ENCODE results near the gene MS4A2.

The MS4A2 gene

DNA sequence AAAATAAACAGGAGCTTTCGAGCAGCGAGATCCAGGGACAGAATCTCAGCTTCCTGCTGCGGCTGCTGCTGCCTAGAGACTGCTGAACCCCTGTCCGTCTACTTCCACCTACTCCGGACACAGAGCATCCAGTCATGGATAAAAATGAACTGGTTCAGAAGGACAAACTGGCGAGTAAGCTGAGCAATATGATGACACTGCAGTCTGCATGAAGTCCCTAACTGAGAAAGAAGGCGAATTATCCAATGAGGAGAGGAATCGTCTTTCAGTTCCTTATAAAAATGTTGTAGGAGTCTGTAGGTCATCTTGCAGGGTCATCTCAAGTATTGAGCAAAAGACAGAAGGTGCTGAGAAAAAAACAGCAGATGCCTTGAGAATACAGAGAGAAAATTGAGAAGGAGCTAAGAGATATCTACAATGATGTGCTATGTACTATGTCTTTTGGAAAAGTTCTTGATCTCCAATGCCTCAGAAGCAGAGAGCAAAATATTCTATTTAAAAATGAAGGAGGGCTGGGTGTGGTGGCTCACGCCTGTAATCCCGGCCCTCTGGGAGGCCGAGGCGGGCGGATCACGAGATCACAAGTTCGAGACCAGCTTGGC lies 11.1 kb upstream of the MS4A2 start:
- 88 to 89% methylated on average over 14 to 15 of the region's 15 CpGs for WGBS, 2 experiments (ENCODE audit: insufficient coverage in 2 of 2)

GRCh38 chr11:60077981-60078380 lies 10.5 kb upstream of the MS4A2 start:
- H3K36me3 ChIP-seq (ENCODE audit: control insufficient read depth, insufficient read depth, low read length) = no peaks in the 10 kb centered on the region
- H3K27ac ChIP-seq (ENCODE audit: low read depth, low read length, severe bottlenecking) = no peak overlapping the region
- H3K4me3 ChIP-seq (ENCODE audit: extremely low read depth, insufficient read depth, low read length, poor library complexity, severe bottlenecking) = no peak overlapping the region
- peaks cover 3% of the 10 kb centered on the region for H3K9me3 ChIP-seq (ENCODE audit: control insufficient read depth, low read length)
- WGBS, 2 experiments (ENCODE audit: insufficient coverage in 2 of 2) = 80 to 100% methylated on average over 1 of the region's 1 CpG
- no peaks in the 10 kb centered on the region for H3K4me1 ChIP-seq (ENCODE audit: control insufficient read depth, insufficient read depth, low read length, poor library complexity, severe bottlenecking)

More for the DNA sequence above, 11.1 kb upstream of the MS4A2 start:
- Histone ChIP-seq H3K4me3 (ENCODE audit: extremely low read depth, insufficient read depth, low read length, poor library complexity, severe bottlenecking) (no peak overlapping the region), H3K36me3 (ENCODE audit: control insufficient read depth, insufficient read depth, low read length) (no peaks in the 10 kb centered on the region), H3K9me3 (ENCODE audit: control insufficient read depth, low read length) (peaks cover 3% of the 10 kb centered on the region), H3K4me1 (ENCODE audit: control insufficient read depth, insufficient read depth, low read length, poor library complexity, severe bottlenecking) (no peaks in the 10 kb centered on the region), H3K27ac (ENCODE audit: low read depth, low read length, severe bottlenecking) (no peak overlapping the region)

GRCh38 chr11:60078745-60079144 lies 9.7 kb upstream of the MS4A2 start:
- Histone ChIP-seq H3K27ac (ENCODE audit: low read depth, low read length, severe bottlenecking) (no peak overlapping the region), H3K4me1 (ENCODE audit: control insufficient read depth, insufficient read depth, low read length, poor library complexity, severe bottlenecking) (no peaks in the 10 kb centered on the region), H3K9me3 (ENCODE audit: control insufficient read depth, low read length) (peaks cover 3% of the 10 kb centered on the region), H3K4me3 (ENCODE audit: extremely low read depth, insufficient read depth, low read length, poor library complexity, severe bottlenecking) (no peak overlapping the region), H3K36me3 (ENCODE audit: control insufficient read depth, insufficient read depth, low read length) (no peaks in the 10 kb centered on the region)
- 60% methylated on average over 1 of the region's 4 CpGs; no CpG with 5 or more reads in 1 of the 2 experiments for WGBS, 2 experiments (ENCODE audit: insufficient coverage in 2 of 2)

DNA sequence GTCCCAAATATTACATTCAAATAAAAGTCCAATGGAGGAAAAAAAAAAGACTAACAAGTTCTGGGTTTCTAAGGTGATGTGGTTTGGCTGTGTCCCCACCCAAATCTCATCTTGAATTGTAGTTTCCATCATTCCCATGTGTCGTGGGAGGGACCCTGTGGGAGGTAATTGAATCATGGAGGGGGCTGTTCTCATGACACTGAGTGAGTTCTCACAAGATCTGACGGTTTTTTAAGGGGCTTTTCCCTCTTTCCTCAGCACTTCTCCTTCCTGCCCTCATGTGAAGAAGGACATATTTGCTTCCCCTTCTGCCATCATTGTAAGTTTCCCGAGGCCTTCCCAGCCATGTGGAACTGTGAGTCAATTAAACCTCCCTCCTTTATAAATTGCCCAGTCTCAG lies 7.9 kb upstream of the MS4A2 start:
- Histone ChIP-seq H3K4me1 (ENCODE audit: control insufficient read depth, insufficient read depth, low read length, poor library complexity, severe bottlenecking) (no peaks in the 10 kb centered on the region), H3K4me3 (ENCODE audit: extremely low read depth, insufficient read depth, low read length, poor library complexity, severe bottlenecking) (no peak overlapping the region), H3K9me3 (ENCODE audit: control insufficient read depth, low read length) (peaks cover 3% of the 10 kb centered on the region), H3K36me3 (ENCODE audit: control insufficient read depth, insufficient read depth, low read length) (no peaks in the 10 kb centered on the region), H3K27ac (ENCODE audit: low read depth, low read length, severe bottlenecking) (no peak overlapping the region)
- WGBS, 2 experiments (ENCODE audit: insufficient coverage in 2 of 2) = 40% methylated on average over 1 of the region's 3 CpGs; no CpG with 5 or more reads in 1 of the 2 experiments

GRCh38 chr11:60084631-60085273 lies 3.7 kb upstream of the MS4A2 start:
- H3K4me1 ChIP-seq (ENCODE audit: control insufficient read depth, insufficient read depth, low read length, poor library complexity, severe bottlenecking) = no peaks in the 10 kb centered on the region
- H3K9me3 ChIP-seq (ENCODE audit: control insufficient read depth, low read length) = peaks cover 3% of the 10 kb centered on the region
- 77 to 100% methylated on average over 1 to 2 of the region's 3 CpGs for WGBS, 2 experiments (ENCODE audit: insufficient coverage in 2 of 2)
- no peak overlapping the region for H3K4me3 ChIP-seq (ENCODE audit: extremely low read depth, insufficient read depth, low read length, poor library complexity, severe bottlenecking)
- no peak overlapping the region for H3K27ac ChIP-seq (ENCODE audit: low read depth, low read length, severe bottlenecking)
- no peaks in the 10 kb centered on the region for H3K36me3 ChIP-seq (ENCODE audit: control insufficient read depth, insufficient read depth, low read length)

GRCh38 chr11:60085909-60086308 lies 2.6 kb upstream of the MS4A2 start:
- 92% methylated on average over 1 of the region's 2 CpGs; no CpG with 5 or more reads in 1 of the 2 experiments for WGBS, 2 experiments (ENCODE audit: insufficient coverage in 2 of 2)
- H3K36me3 ChIP-seq (ENCODE audit: control insufficient read depth, insufficient read depth, low read length) = no peaks in the 10 kb centered on the region
- no peak overlapping the region for H3K27ac ChIP-seq (ENCODE audit: low read depth, low read length, severe bottlenecking)
- no peaks in the 10 kb centered on the region for H3K4me1 ChIP-seq (ENCODE audit: control insufficient read depth, insufficient read depth, low read length, poor library complexity, severe bottlenecking)
- no peak overlapping the region for H3K4me3 ChIP-seq (ENCODE audit: extremely low read depth, insufficient read depth, low read length, poor library complexity, severe bottlenecking)
- no peaks in the 10 kb centered on the region for H3K9me3 ChIP-seq (ENCODE audit: control insufficient read depth, low read length)

GRCh38 chr11:60087239-60087638 lies 1.2 kb upstream of the MS4A2 start:
- no peaks in the 10 kb centered on the region for H3K9me3 ChIP-seq (ENCODE audit: control insufficient read depth, low read length)
- H3K4me3 ChIP-seq (ENCODE audit: extremely low read depth, insufficient read depth, low read length, poor library complexity, severe bottlenecking) = no peak overlapping the region
- no peaks in the 10 kb centered on the region for H3K4me1 ChIP-seq (ENCODE audit: control insufficient read depth, insufficient read depth, low read length, poor library complexity, severe bottlenecking)
- WGBS, 2 experiments (ENCODE audit: insufficient coverage in 2 of 2) = 100% methylated on average over 1 of the region's 1 CpG; no CpG with 5 or more reads in 1 of the 2 experiments
- no peaks in the 10 kb centered on the region for H3K36me3 ChIP-seq (ENCODE audit: control insufficient read depth, insufficient read depth, low read length)
- no peak overlapping the region for H3K27ac ChIP-seq (ENCODE audit: low read depth, low read length, severe bottlenecking)

- H3K27ac ChIP-seq (ENCODE audit: low read depth, low read length, severe bottlenecking) = no peak overlapping the region
- WGBS, 2 experiments (ENCODE audit: insufficient coverage in 2 of 2) = 100% methylated on average over 2 of the region's 4 CpGs
- no peaks in the 10 kb centered on the region for H3K9me3 ChIP-seq (ENCODE audit: control insufficient read depth, low read length)
- H3K4me3 ChIP-seq (ENCODE audit: extremely low read depth, insufficient read depth, low read length, poor library complexity, severe bottlenecking) = no peak overlapping the region
- no peaks in the 10 kb centered on the region for H3K36me3 ChIP-seq (ENCODE audit: control insufficient read depth, insufficient read depth, low read length)
- H3K4me1 ChIP-seq (ENCODE audit: control insufficient read depth, insufficient read depth, low read length, poor library complexity, severe bottlenecking) = no peaks in the 10 kb centered on the region
Observed at GRCh38 chr11:60095477-60096120, 7.1 kb downstream of the MS4A2 start.

- WGBS, 2 experiments (ENCODE audit: insufficient coverage in 2 of 2) = 100% methylated on average over 1 of the region's 1 CpG
- no peak overlapping the region for H3K4me3 ChIP-seq (ENCODE audit: extremely low read depth, insufficient read depth, low read length, poor library complexity, severe bottlenecking)
- H3K9me3 ChIP-seq (ENCODE audit: control insufficient read depth, low read length) = no peaks in the 10 kb centered on the region
- H3K36me3 ChIP-seq (ENCODE audit: control insufficient read depth, insufficient read depth, low read length) = no peaks in the 10 kb centered on the region
- H3K4me1 ChIP-seq (ENCODE audit: control insufficient read depth, insufficient read depth, low read length, poor library complexity, severe bottlenecking) = no peaks in the 10 kb centered on the region
- H3K27ac ChIP-seq (ENCODE audit: low read depth, low read length, severe bottlenecking) = no peak overlapping the region
Observed at GRCh38 chr11:60097189-60097588, 8.7 kb downstream of the MS4A2 start.

DNA sequence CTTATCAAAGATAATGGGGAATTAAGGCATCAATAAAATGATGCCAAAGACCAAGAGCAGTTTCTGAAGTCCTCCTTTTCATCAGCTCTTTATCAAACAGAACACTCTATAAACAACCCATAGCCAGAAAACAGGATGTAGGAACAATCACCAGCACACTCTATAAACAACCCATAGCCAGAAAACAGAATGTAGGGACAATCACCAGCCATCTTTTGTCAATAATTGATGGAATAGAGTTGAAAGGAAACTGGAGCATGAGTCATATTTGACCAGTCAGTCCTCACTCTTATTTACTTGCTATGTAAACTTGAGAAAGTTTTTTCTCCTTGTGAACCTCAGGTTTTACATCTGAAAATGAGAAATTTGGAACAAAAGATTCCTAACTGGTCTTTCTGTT lies 10.0 kb downstream of the MS4A2 start:
- Histone ChIP-seq H3K9me3 (ENCODE audit: control insufficient read depth, low read length) (no peaks in the 10 kb centered on the region), H3K36me3 (ENCODE audit: control insufficient read depth, insufficient read depth, low read length) (no peaks in the 10 kb centered on the region), H3K27ac (ENCODE audit: low read depth, low read length, severe bottlenecking) (peak overlapping the region; percentile 63), H3K4me3 (ENCODE audit: extremely low read depth, insufficient read depth, low read length, poor library complexity, severe bottlenecking) (no peak overlapping the region), H3K4me1 (ENCODE audit: control insufficient read depth, insufficient read depth, low read length, poor library complexity, severe bottlenecking) (no peaks in the 10 kb centered on the region)

DNA sequence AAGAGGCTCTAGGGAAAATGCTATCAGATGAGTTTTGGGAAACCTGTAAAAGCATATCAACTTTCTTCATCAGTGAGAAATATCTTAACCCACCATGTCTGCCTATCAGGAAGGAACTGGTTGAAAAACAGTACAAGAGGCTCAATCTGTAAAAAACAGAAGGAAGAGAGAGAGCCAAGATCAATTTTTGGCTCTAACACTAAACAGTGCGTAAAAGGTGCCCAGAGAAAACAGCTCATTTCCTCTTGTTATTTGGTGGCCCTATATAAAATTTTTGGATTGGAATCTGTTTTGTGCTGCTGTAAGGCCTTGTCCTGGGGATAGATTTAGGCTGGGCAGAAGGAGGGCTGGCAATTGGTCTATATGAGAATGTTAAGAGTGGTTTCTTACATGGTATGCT lies 12.1 kb downstream of the MS4A2 start:
- H3K4me3 ChIP-seq (ENCODE audit: extremely low read depth, insufficient read depth, low read length, poor library complexity, severe bottlenecking) = no peak overlapping the region
- H3K9me3 ChIP-seq (ENCODE audit: control insufficient read depth, low read length) = no peaks in the 10 kb centered on the region
- H3K27ac ChIP-seq (ENCODE audit: low read depth, low read length, severe bottlenecking) = no peak overlapping the region
- no peaks in the 10 kb centered on the region for H3K36me3 ChIP-seq (ENCODE audit: control insufficient read depth, insufficient read depth, low read length)
- H3K4me1 ChIP-seq (ENCODE audit: control insufficient read depth, insufficient read depth, low read length, poor library complexity, severe bottlenecking) = no peaks in the 10 kb centered on the region
- 100% methylated on average over 1 of the region's 1 CpG for WGBS, 2 experiments (ENCODE audit: insufficient coverage in 2 of 2)
